DOHH2 (cell line): ENCODE results near the gene CTSD.

Source experiments
- H3F3A ChIP-seq: fragments of 200-600 bp; sonication (generic), shearing (Covaris generic); 2 replicates; pipeline ENCODE4 v1.6.0; 2016; ENCODE audit warnings: antibody characterized with exemption, mild to moderate bottlenecking; ENCODE audit not compliant: control insufficient read depth, insufficient read depth
- H3K27ac ChIP-seq: fragments of 200-600 bp; sonication (generic); 2 replicates; pipeline ENCODE4 v1.5.1; 2014; ENCODE audit warnings: low read depth, mild to moderate bottlenecking, low read length, moderate library complexity
- H3K27me3 ChIP-seq: fragments of 200-600 bp; sonication (generic); 2 replicates; pipeline ENCODE4 v1.6.1; 2014; ENCODE audit warnings: mild to moderate bottlenecking, low read length, mixed read lengths; ENCODE audit not compliant: control insufficient read depth
- H3K36me3 ChIP-seq: fragments of 200-600 bp; sonication (generic); 2 replicates; pipeline ENCODE4 v1.6.1; 2014; ENCODE audit warnings: mild to moderate bottlenecking, low read length, moderate library complexity, mixed read lengths; ENCODE audit not compliant: control insufficient read depth
- H3K4me1 ChIP-seq: fragments of 200-600 bp; sonication (generic); 2 replicates; pipeline ENCODE4 v1.6.1; 2014; ENCODE audit warnings: mild to moderate bottlenecking, low read length, mixed read lengths; ENCODE audit not compliant: control insufficient read depth
- H3K4me2 ChIP-seq: fragments of 200-600 bp; sonication (generic); 2 replicates; pipeline ENCODE4 v1.6.0; 2014; ENCODE audit warnings: mild to moderate bottlenecking, low read length, moderate library complexity
- H3K4me3 ChIP-seq: fragments of 200-600 bp; sonication (generic); 2 replicates; pipeline ENCODE4 v1.5.1; 2014; ENCODE audit warnings: mild to moderate bottlenecking, low read length, mixed read lengths
- H3K79me2 ChIP-seq: fragments of 200-600 bp; sonication (generic); 2 replicates; pipeline ENCODE4 v1.6.1; 2014; ENCODE audit warnings: mild to moderate bottlenecking, low read length, mixed read lengths; ENCODE audit not compliant: control insufficient read depth
- H3K9me2 ChIP-seq: fragments of 200-600 bp; sonication (generic); replicated peaks from 2 replicates; pipeline ENCODE4 v1.6.1; 2014; ENCODE audit warnings: mild to moderate bottlenecking, low read length, mixed read lengths; ENCODE audit not compliant: control insufficient read depth
- H3K9me3 ChIP-seq: fragments of 200-600 bp; sonication (generic); 2 replicates; pipeline ENCODE4 v1.6.1; 2014; ENCODE audit warnings: antibody characterized with exemption, low read length, mixed read lengths; ENCODE audit not compliant: control insufficient read depth, insufficient read depth
- H4K20me1 ChIP-seq: fragments of 200-600 bp; sonication (generic); 2 replicates; pipeline ENCODE4 v1.6.0; 2014; ENCODE audit warnings: low read depth, mild to moderate bottlenecking, antibody characterized with exemption, low read length, moderate library complexity; ENCODE audit not compliant: control insufficient read depth, insufficient read depth
- EZH2phosphoT487 ChIP-seq: fragments of 200-600 bp; sonication (generic); IDR thresholded peaks from 2 replicates; pipeline ENCODE4 v1.6.1; 2017; ENCODE audit warnings: borderline replicate concordance, mild to moderate bottlenecking, antibody characterized with exemption, low read length, moderate library complexity, mixed read lengths
- TF ChIP-seq, protein P1 (sequence below): fragments of 200-600 bp; sonication (generic); IDR thresholded peaks from one replicate; pipeline ENCODE4 v1.5.1; 2014; ENCODE audit warnings: antibody characterized with exemption, mild to moderate bottlenecking, low read depth, low read length; ENCODE audit not compliant: poor library complexity, severe bottlenecking

CTSD gene

GRCh38 chr11:1780700-1781592 lies 17.2 kb upstream of the CTSD start:
- Histone ChIP-seq H3K27me3 (peaks cover 4% of the 10 kb centered on the region; the same call in 1 of the 2 replicates), H3K36me3 (no peaks in the 10 kb centered on the region), H3K4me3 (no peak overlapping the region), H3K27ac (no peak overlapping the region), H4K20me1 (no peaks in the 10 kb centered on the region), H3K9me2 (no peaks in the 10 kb centered on the region), H3K79me2 (no peaks in the 10 kb centered on the region), H3F3A (no peaks in the 10 kb centered on the region), H3K4me1 (no peaks in the 10 kb centered on the region), H3K9me3 (no peaks in the 10 kb centered on the region), H3K4me2 (no peak overlapping the region)
- TF ChIP-seq EZH2phosphoT487: no peak
- TF ChIP-seq, protein P1, sequence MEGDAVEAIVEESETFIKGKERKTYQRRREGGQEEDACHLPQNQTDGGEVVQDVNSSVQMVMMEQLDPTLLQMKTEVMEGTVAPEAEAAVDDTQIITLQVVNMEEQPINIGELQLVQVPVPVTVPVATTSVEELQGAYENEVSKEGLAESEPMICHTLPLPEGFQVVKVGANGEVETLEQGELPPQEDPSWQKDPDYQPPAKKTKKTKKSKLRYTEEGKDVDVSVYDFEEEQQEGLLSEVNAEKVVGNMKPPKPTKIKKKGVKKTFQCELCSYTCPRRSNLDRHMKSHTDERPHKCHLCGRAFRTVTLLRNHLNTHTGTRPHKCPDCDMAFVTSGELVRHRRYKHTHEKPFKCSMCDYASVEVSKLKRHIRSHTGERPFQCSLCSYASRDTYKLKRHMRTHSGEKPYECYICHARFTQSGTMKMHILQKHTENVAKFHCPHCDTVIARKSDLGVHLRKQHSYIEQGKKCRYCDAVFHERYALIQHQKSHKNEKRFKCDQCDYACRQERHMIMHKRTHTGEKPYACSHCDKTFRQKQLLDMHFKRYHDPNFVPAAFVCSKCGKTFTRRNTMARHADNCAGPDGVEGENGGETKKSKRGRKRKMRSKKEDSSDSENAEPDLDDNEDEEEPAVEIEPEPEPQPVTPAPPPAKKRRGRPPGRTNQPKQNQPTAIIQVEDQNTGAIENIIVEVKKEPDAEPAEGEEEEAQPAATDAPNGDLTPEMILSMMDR: no peak

- no peaks in the 10 kb centered on the region for H4K20me1 ChIP-seq
- no peaks in the 10 kb centered on the region for H3K79me2 ChIP-seq
- H3K9me3 ChIP-seq: no peaks in the 10 kb centered on the region
- peaks cover 4% of the 10 kb centered on the region; the same call in 1 of the 2 replicates for H3K27me3 ChIP-seq
- H3K4me3 ChIP-seq: no peak overlapping the region
- H3K36me3 ChIP-seq: no peaks in the 10 kb centered on the region
- TF ChIP-seq EZH2phosphoT487: no peak
- no peaks in the 10 kb centered on the region for H3K4me1 ChIP-seq
- no peak overlapping the region for H3K4me2 ChIP-seq
- no peaks in the 10 kb centered on the region for H3F3A ChIP-seq
- no peak overlapping the region for H3K27ac ChIP-seq
- H3K9me2 ChIP-seq: no peaks in the 10 kb centered on the region
Measured at GRCh38 chr11:1779806-1780699, 16.3 kb upstream of the CTSD start.

- no peaks in the 10 kb centered on the region for H3K4me1 ChIP-seq
- no peaks in the 10 kb centered on the region for H4K20me1 ChIP-seq
- H3K9me3 ChIP-seq: no peaks in the 10 kb centered on the region
- peaks cover 4% of the 10 kb centered on the region; the same call in 1 of the 2 replicates for H3K27me3 ChIP-seq
- no peaks in the 10 kb centered on the region for H3K79me2 ChIP-seq
- H3K4me2 ChIP-seq: no peak overlapping the region
- H3F3A ChIP-seq: no peaks in the 10 kb centered on the region
- no peaks in the 10 kb centered on the region for H3K36me3 ChIP-seq
- no peak overlapping the region for H3K27ac ChIP-seq
- no peaks in the 10 kb centered on the region for H3K9me2 ChIP-seq
- no peak overlapping the region for H3K4me3 ChIP-seq
- no peak for TF ChIP-seq EZH2phosphoT487
- TF ChIP-seq, protein P1: no peak
Measured at GRCh38 chr11:1779034-1779805, 15.5 kb upstream of the CTSD start.
